Liver (tissue), 3 donors: ENCODE data around the gene TBX21.

Experiments used
- ATF3 ChIP-seq: IDR thresholded peaks from 2 replicates; pipeline ENCODE4 v1.6.1; 2016; ENCODE audit warnings: antibody characterized with exemption
- CTCF ChIP-seq: fragments of 150-350 bp; IDR thresholded peaks from 2 replicates; pipeline ENCODE4 v1.5.1; 2017; ENCODE audit warnings: improper control_type of control experiment, low read depth, low read length; ENCODE audit not compliant: missing input control
- EGR1 ChIP-seq, 2 donors: IDR thresholded peaks; 2 replicates each; pipeline ENCODE4 v1.6.1; 2016 to 2018; ENCODE audit warnings: antibody characterized with exemption in 2 of 2, low read depth in 2 of 2
- GABPA ChIP-seq, 2 donors: IDR thresholded peaks in 1 of 2; conservative IDR thresholded peaks in 1 of 2; 2 replicates each; pipeline ENCODE4 v1.6.1; 2016; ENCODE audit warnings: antibody characterized with exemption in 2 of 2, mild to moderate bottlenecking in 1 of 2, moderate library complexity in 1 of 2
- HNF4A ChIP-seq, 2 donors: conservative IDR thresholded peaks; 2 replicates each; pipeline ENCODE4 v1.6.1; 2016; ENCODE audit warnings: antibody characterized with exemption in 2 of 2, mild to moderate bottlenecking in 2 of 2
- MAX ChIP-seq: IDR thresholded peaks from 2 replicates; pipeline ENCODE4 v1.6.1; 2016; ENCODE audit warnings: antibody characterized with exemption
- RAD21 ChIP-seq, 2 donors: IDR thresholded peaks; 2 replicates each; pipeline ENCODE4 v1.6.1; 2016; ENCODE audit warnings: antibody characterized with exemption in 2 of 2, mild to moderate bottlenecking in 2 of 2
- SP1 ChIP-seq: IDR thresholded peaks from 2 replicates; pipeline ENCODE4 v1.6.1; 2018; ENCODE audit warnings: antibody characterized with exemption, mild to moderate bottlenecking
- ZBTB33 ChIP-seq: IDR thresholded peaks from 2 replicates; pipeline ENCODE4 v1.6.1; 2016; ENCODE audit warnings: antibody characterized with exemption
- TF ChIP-seq, protein P1 (sequence below): IDR thresholded peaks from 2 replicates; pipeline ENCODE4 v1.6.1; 2016; ENCODE audit warnings: antibody characterized with exemption, mild to moderate bottlenecking
- donor health status: healthy.
- donor health status: healthy.

DNA sequence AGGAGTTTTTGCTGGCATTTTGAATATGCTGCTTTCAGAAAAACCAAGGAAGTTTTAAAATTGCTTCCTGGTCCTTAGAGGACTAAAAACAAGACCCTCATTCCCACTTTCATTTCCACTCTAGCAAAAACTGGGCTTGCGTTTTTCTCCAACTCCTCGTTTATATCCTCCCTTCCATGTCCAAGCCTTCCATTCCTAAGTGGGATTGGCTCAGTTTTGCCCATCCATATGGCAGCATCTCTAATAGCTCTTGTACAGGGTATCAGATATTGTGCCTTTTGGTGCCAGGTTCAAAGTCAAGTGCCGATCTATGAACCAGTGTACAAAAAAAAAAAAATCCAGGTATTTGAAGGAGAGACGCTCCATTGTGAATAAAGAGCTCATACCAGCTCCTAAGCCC, 49.0 kb upstream of the TBX21 start:
- TF ChIP-seq CTCF: no peak
- TF ChIP-seq ATF3: no peak
- TF ChIP-seq HNF4A (conservative IDR thresholded peaks at IDR 0.05): no peak
- TF ChIP-seq GABPA (IDR thresholded peaks at IDR 0.05 in 1 of 2, conservative IDR thresholded peaks at IDR 0.05 in 1 of 2): no peak
- TF ChIP-seq, protein P1, sequence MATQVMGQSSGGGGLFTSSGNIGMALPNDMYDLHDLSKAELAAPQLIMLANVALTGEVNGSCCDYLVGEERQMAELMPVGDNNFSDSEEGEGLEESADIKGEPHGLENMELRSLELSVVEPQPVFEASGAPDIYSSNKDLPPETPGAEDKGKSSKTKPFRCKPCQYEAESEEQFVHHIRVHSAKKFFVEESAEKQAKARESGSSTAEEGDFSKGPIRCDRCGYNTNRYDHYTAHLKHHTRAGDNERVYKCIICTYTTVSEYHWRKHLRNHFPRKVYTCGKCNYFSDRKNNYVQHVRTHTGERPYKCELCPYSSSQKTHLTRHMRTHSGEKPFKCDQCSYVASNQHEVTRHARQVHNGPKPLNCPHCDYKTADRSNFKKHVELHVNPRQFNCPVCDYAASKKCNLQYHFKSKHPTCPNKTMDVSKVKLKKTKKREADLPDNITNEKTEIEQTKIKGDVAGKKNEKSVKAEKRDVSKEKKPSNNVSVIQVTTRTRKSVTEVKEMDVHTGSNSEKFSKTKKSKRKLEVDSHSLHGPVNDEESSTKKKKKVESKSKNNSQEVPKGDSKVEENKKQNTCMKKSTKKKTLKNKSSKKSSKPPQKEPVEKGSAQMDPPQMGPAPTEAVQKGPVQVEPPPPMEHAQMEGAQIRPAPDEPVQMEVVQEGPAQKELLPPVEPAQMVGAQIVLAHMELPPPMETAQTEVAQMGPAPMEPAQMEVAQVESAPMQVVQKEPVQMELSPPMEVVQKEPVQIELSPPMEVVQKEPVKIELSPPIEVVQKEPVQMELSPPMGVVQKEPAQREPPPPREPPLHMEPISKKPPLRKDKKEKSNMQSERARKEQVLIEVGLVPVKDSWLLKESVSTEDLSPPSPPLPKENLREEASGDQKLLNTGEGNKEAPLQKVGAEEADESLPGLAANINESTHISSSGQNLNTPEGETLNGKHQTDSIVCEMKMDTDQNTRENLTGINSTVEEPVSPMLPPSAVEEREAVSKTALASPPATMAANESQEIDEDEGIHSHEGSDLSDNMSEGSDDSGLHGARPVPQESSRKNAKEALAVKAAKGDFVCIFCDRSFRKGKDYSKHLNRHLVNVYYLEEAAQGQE: no peak
- TF ChIP-seq SP1: no peak
- TF ChIP-seq RAD21 (IDR thresholded peaks at IDR 0.05): no peak
- TF ChIP-seq MAX: no peak
- TF ChIP-seq ZBTB33: no peak
- no peak for TF ChIP-seq EGR1 (IDR thresholded peaks at IDR 0.05; ENCODE audit: low read depth in 2 of 2)
